ENCODE measurements around the gene PHF23. TPM values are rescaled to one million over a fixed set of nuclear protein-coding genes. Genes with fewer than 3 reads are reported as not detected.
A peak's percentile ranks its signal among the peaks of the same experiment; 100 is the strongest.
"Not testable (repeated sequence)": the region's sequence is repeated elsewhere in the genome, so short reads cannot be mapped to it uniquely, and the experiment has no call there.

The PHF23 gene
- polyA plus RNA-seq, 4 donors, result 51.8 to 74.3 (median 60.9) TPM

GRCh38 chr17:7259555-7259889, 20.3 kb upstream of the PHF23 start:
- no peak for DNase-seq (ENCODE audit: low read depth in 4 of 4, low spot score in 2 of 4)

- DNase-seq (ENCODE audit: low read depth in 4 of 4, low spot score in 2 of 4), result no peak
These were observed 19.7 kb upstream of the PHF23 start for GRCh38 chr17:7258731-7259554.

DNA sequence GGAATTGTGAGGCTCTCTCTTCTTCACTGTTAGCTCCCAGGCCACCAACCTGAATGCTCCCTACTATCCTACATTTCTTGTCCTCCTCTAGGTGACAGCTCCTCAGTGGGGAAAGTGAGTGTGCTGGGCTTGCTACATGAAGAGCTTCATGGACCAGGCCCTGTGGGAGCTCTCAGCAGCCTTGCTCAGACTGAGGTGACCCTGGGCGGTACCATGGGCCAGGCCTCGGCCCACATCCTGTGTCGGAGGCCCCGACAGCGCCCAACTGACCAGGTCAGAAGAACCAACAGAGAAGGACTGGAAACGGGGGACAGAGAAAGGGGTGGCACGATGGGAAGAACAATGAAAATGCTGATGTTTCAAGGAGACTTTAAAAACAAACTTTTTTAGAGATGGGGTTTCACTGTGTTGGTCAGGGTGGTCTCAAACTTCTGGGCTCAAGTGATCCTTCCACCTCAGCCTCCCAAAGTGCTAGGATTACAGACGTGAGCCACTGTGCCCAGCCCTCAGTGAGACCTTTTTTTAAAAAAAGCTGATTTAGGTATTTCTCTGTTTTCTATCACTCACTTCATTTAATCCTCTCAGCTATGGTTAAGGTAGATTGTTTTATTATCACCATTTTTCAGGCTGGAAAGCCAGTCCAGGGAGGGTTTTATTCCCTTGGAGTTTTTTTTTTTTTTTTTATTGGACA, 17.7 kb upstream of the PHF23 start:
- no peak for DNase-seq (ENCODE audit: low read depth in 4 of 4, low spot score in 2 of 4)

DNA sequence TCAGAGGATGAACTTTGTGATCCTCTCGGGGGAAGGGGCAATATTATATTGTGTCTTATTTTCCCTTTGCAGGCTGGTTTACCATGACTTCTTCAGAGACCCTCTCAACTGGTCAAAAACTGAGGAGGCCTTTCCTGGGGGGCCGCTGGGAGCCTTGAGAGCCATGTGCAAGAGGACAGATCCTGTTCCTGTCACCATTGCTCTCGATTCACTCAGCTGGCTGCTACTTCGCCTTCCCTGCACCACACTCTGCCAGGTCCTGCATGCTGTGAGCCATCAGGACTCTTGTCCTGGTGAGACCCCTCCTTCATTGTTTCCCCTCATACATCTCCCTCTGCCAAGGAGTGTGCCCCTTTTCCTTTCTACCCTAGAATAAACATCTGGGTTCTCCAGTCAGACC, 15.3 kb upstream of the PHF23 start:
- no peak for DNase-seq (ENCODE audit: low read depth in 4 of 4, low spot score in 2 of 4)

- DNase-seq (ENCODE audit: low read depth in 4 of 4, low spot score in 2 of 4), result no peak
These were observed 13.8 kb upstream of the PHF23 start for GRCh38 chr17:7253082-7253481.

- DNase-seq (ENCODE audit: low read depth in 4 of 4, low spot score in 2 of 4), result peak in 2 of 4 donors; percentile 91 to 92
These were observed 13.2 kb upstream of the PHF23 start, which contains the start of gene ELP5 for GRCh38 chr17:7252176-7253043. TSS of gene ELP5 (plus strand) at chr17:7252215. CDS start at chr17:7252551, 336 bp downstream.

DNA sequence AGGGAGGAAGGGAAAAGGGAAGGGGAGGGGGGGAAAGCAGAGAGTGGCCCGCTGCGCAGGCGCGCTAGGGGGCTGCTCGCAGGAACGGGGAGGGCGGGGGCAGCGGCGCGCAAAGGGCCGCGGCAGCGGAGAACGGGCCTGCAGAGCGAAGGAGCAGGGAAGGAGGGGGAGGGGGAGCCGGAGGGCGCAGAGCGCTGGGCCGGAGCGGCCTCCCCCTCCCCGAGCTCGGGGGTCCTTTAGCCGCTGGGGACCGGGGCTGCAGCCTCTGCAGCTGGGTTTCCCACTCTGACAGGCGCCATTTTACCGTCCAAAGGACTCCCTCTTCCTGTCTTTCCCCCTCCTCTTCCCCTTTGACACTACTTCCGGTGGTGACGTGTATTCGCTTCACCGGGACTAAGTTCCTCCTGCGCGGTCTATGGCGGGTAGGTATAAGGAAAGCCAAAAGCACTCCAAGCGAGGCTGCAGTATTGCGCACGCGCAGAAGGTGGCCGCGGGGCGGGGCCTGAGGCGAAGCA, 12.5 kb upstream of the PHF23 start, which contains the start of gene CTDNEP1:
TSS of gene CTDNEP1 (minus strand) at position 74 of the 515 bp plus-strand sequence. CDS start 438 bp downstream, outside the sequence.
- peak; percentile 97 to 100 (median 100) for DNase-seq (ENCODE audit: low read depth in 4 of 4, low spot score in 2 of 4)

GRCh38 chr17:7250695-7251627, 11.7 kb upstream of the PHF23 start:
- DNase-seq (ENCODE audit: low read depth in 4 of 4, low spot score in 2 of 4), result no peak

- DNase-seq (ENCODE audit: low read depth in 4 of 4, low spot score in 2 of 4), result no peak
These were observed 10.6 kb upstream of the PHF23 start for GRCh38 chr17:7249830-7250229.

GRCh38 chr17:7249214-7249613, 10.0 kb upstream of the PHF23 start:
- no peak for DNase-seq (ENCODE audit: low read depth in 4 of 4, low spot score in 2 of 4)

DNA sequence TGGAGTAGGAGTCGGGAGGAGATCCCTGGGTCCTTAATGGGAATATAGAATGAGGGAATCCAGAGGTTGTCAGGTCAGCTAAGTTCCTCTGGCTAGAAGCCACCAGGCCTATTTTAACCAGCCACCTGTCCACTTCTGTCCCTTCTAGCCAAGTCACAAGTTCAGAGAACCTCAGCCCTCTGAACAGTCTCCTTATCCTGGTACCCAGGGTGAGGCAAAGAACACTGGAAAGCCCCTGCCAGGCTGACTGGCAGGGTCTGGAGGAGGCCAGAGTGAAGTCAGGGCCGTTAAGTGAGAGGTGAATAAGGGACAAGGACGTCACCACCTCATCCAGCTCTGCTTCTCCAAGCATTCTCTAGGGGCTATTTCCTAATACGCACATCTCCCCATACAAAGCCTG, 9.5 kb upstream of the PHF23 start:
- DNase-seq (ENCODE audit: low read depth in 4 of 4, low spot score in 2 of 4), result no peak

- no peak for DNase-seq (ENCODE audit: low read depth in 4 of 4, low spot score in 2 of 4)
These were observed 7.5 kb upstream of the PHF23 start for GRCh38 chr17:7246779-7247178.

DNA sequence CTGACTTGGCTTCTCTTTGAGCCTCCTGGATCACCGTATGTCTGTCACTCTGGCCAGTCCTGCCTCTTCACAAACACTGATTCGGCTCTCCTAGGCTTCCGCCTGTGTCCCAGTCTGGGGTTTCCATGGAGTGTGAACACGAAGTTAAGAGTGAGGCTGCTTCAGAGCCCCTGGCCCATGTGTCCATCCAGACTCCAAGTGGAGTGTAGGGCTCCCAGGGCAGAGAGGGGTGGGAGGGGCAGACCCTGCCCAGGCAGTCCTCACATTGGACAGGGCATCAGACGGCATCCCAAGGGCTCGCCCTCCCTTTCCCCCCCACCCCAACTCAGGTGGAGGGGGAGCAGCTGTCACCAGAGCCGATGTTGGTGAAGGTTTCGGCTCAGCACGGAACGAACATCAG, 4.6 kb upstream of the PHF23 start:
- not testable (repeated sequence) for DNase-seq (ENCODE audit: low read depth in 4 of 4, low spot score in 2 of 4)

DNA sequence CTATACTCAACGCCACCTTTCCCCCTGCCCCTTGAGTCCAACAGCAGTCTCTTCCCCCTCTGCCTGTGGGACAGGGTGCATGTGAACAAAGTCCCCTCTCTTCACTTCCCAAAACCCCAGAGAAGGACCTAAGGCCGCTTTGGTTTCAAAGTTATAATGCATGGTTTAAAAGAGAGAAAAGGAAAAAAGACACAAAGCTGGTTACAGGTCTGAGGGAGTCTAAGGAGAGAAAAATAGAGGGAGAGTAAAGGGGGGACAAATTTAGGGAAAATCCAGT, 4.1 kb upstream of the PHF23 start:
- DNase-seq (ENCODE audit: low read depth in 4 of 4, low spot score in 2 of 4), result no peak

- peak; percentile 94 to 100 (median 98) for DNase-seq (ENCODE audit: low read depth in 4 of 4, low spot score in 2 of 4)
These were observed 3.6 kb upstream of the PHF23 start for GRCh38 chr17:7242717-7243452.

- DNase-seq (ENCODE audit: low read depth in 4 of 4, low spot score in 2 of 4), result peak in 3 of 4 donors; percentile 93 to 97 (median 95)
These were observed 2.8 kb upstream of the PHF23 start, which contains the start of gene GABARAP for GRCh38 chr17:7241783-7242716. TSS of gene GABARAP (minus strand) at chr17:7242449. CDS start at chr17:7242330, 119 bp downstream.

DNA sequence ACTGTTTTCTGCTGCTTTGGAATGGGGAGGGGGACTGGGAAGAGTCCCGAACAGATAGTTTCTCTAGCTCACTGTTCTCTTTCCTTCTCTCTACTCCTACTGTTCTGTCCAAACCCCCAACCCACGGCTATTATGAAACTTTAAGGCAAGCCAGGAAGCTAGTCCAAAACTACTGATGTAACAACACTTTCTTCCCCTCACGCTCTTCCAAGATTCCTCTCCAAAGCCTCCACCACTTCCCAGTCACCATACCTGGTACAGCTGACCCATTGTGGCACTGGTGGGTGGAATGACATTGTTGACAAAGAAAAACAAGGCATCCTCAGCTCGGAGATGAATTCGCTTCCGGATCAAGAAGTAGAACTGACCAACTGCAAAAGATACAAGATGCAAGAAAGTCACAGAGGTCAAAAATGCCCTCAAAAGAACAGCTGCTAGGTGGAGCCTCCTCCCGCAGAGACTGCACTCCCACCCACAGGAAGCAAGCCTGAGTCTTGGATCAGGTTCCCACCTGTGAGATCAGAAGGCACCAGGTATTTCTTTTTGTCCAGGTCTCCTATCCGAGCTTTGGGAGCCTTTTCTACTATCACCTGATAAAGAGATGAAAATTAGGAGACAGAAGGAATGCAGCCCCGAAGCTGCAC, 2.0 kb upstream of the PHF23 start:
- no peak for DNase-seq (ENCODE audit: low read depth in 4 of 4, low spot score in 2 of 4)

All from left renal cortex interstitium (tissue), 4 donors.